HG03175 (cell line): ENCODE measurements around the gene SHISA4.
"Not testable (repeated sequence)": the region's sequence is repeated elsewhere in the genome, so short reads cannot be mapped to it uniquely, and the experiment has no call there.

Experiments used
- ATAC-seq: cut with Tn5 transposase; IDR thresholded peaks from one replicate; pipeline ENCODE4 v1.9.1; 2021; ENCODE audit warnings: mild to moderate bottlenecking, moderate library complexity; ENCODE audit not compliant: unreplicated experiment

Gene SHISA4

GRCh38 chr1:201888282-201889089 lies at the start of gene SHISA4:
Gene SHISA4 (plus strand): TSS chr1:201888898. CDS start chr1:201888995, 97 bp downstream.
- ATAC-seq: no peak

GRCh38 chr1:201839089-201839488 lies 49.6 kb upstream of the SHISA4 start:
- ATAC-seq: not testable (repeated sequence)

GRCh38 chr1:201840055-201840454 lies 48.6 kb upstream of the SHISA4 start:
- no peak for ATAC-seq

GRCh38 chr1:201840490-201840889 lies 48.2 kb upstream of the SHISA4 start:
- no peak for ATAC-seq

- no peak for ATAC-seq
Observed at GRCh38 chr1:201841265-201841912, 47.3 kb upstream of the SHISA4 start.

- no peak for ATAC-seq
Observed at GRCh38 chr1:201842472-201843027, 46.1 kb upstream of the SHISA4 start.

GRCh38 chr1:201845331-201846083 lies 43.2 kb upstream of the SHISA4 start:
- ATAC-seq: no peak

GRCh38 chr1:201847150-201847549 lies 41.5 kb upstream of the SHISA4 start:
- no peak for ATAC-seq

GRCh38 chr1:201848230-201848629 lies 40.5 kb upstream of the SHISA4 start:
- ATAC-seq: no peak

- ATAC-seq: no peak
Observed at GRCh38 chr1:201849372-201850052, 39.2 kb upstream of the SHISA4 start.

GRCh38 chr1:201850053-201850397 lies 38.7 kb upstream of the SHISA4 start:
- no peak for ATAC-seq

GRCh38 chr1:201851949-201852348 lies 36.7 kb upstream of the SHISA4 start:
- ATAC-seq: no peak

GRCh38 chr1:201856722-201857121 lies 32.0 kb upstream of the SHISA4 start:
- not testable (repeated sequence) for ATAC-seq

GRCh38 chr1:201859424-201859823 lies 29.3 kb upstream of the SHISA4 start:
- ATAC-seq: no peak

- ATAC-seq: no peak
Observed at GRCh38 chr1:201861448-201861847, 27.2 kb upstream of the SHISA4 start.

GRCh38 chr1:201870397-201870796 lies 18.3 kb upstream of the SHISA4 start:
- no peak for ATAC-seq

- no peak for ATAC-seq
Observed at GRCh38 chr1:201874672-201875071, 14.0 kb upstream of the SHISA4 start.

- no peak for ATAC-seq
Observed at GRCh38 chr1:201876148-201876818, 12.4 kb upstream of the SHISA4 start.

- ATAC-seq: no peak
Observed at GRCh38 chr1:201877877-201878401, 10.8 kb upstream of the SHISA4 start.
